ENCODE measurements around the gene ZKSCAN3.

The ZKSCAN3 gene

DNA sequence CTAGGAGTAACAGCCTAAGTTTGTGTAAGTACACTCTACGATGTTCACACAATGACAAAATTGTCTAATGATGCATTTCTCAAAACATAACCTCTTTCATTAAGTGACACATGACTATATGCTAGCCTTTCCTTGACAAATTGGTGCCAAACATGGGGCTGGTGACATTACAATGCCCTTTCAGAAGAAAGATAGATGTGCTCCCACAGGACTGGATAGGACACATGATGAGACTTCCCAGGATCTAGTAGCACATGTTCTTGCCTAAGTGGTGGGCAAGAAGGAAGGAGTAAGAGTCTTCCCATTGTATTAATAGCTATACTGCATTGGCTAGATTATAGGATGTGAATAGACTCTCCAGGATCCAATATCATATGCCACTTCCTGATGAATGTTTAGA, 21.5 kb downstream of the ZKSCAN3 start:
- TF ChIP-seq, protein P1, sequence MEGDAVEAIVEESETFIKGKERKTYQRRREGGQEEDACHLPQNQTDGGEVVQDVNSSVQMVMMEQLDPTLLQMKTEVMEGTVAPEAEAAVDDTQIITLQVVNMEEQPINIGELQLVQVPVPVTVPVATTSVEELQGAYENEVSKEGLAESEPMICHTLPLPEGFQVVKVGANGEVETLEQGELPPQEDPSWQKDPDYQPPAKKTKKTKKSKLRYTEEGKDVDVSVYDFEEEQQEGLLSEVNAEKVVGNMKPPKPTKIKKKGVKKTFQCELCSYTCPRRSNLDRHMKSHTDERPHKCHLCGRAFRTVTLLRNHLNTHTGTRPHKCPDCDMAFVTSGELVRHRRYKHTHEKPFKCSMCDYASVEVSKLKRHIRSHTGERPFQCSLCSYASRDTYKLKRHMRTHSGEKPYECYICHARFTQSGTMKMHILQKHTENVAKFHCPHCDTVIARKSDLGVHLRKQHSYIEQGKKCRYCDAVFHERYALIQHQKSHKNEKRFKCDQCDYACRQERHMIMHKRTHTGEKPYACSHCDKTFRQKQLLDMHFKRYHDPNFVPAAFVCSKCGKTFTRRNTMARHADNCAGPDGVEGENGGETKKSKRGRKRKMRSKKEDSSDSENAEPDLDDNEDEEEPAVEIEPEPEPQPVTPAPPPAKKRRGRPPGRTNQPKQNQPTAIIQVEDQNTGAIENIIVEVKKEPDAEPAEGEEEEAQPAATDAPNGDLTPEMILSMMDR (IDR thresholded peaks at IDR 0.05; ENCODE audit: control extremely low read depth, extremely low read depth, low read depth, missing control alignments) = no peak
- ChIA-PET CTCF (interaction anchor here (1.0 to 4.4 kb wide), 4 partner anchors 12 to 18 kb away, joined by 4 to 29 read pairs (median 14); no protein-coding TSS in a partner anchor), POLR2A (interaction anchor here (0.6 kb wide), 1 partner anchor 35 kb away, joined by 4 read pairs; the partner anchor contains the start of gene ZSCAN31)
- DNase-seq (ENCODE audit: extremely low spot score) = no peak

GRCh38 chr6:28371706-28372451, 22.1 kb downstream of the ZKSCAN3 start:
- ChIA-PET CTCF (interaction anchor here (1.0 to 4.4 kb wide), 4 partner anchors 11 to 19 kb away, joined by 4 to 29 read pairs (median 14); no protein-coding TSS in a partner anchor), POLR2A (interaction anchor here (0.6 to 0.7 kb wide), 2 partner anchors 10 to 36 kb away, joined by 3 to 4 read pairs; partner anchors contain the start of gene ZSCAN31)
- TF ChIP-seq, protein P1 (IDR thresholded peaks at IDR 0.05; ENCODE audit: control extremely low read depth, extremely low read depth, low read depth, missing control alignments) = no peak
- peak; percentile 52 for DNase-seq (ENCODE audit: extremely low spot score)

DNA sequence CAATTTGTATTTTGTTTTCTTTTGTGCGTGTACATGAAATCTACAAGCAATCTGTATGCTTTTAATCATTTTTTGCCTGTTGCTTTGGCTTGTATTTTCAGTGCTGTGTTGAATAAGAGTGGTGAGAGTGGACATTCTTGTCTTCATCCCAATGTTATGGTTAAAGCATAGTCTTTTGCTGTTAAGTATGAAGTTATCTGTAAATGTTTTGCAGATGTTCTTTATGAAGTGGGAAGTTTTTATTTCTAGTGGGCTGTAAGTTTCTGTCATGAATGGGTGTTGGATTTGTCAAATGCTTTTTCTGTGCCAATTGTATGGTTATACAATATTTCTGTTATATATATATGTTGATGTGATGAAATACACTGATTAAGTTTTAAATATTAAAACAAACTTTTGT, 24.2 kb downstream of the ZKSCAN3 start:
- POLR2A ChIA-PET = no interaction called here
- TF ChIP-seq, protein P1 (IDR thresholded peaks at IDR 0.05; ENCODE audit: control extremely low read depth, extremely low read depth, low read depth, missing control alignments) = no peak
- DNase-seq (ENCODE audit: extremely low spot score) = no peak
- CTCF ChIA-PET = interaction anchor here (4.4 kb wide), 1 partner anchor 18 kb away, joined by 29 read pairs; no protein-coding TSS in a partner anchor

DNA sequence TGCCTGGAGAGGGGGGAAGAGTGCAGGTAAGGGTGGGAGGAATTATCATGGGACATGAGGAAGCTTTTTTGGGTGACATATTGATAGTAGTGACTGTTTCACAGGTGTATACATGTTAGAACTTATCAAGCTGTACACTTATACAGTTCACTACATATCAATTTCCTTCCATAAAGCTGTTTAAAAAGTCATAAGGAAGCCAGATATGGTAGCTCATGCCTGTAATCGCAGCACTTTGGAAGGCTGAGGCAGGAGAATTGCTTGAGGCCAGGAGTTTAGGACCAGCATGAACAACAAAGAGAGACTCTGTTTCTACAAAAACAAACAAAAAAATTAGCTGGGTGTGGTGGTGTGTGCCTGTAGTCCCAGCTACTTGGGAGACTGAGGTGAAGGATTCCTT, 28.1 kb downstream of the ZKSCAN3 start:
- TF ChIP-seq, protein P1 (IDR thresholded peaks at IDR 0.05; ENCODE audit: control extremely low read depth, extremely low read depth, low read depth, missing control alignments) = no peak
- ChIA-PET CTCF (interaction anchor here (1.0 kb wide), 1 partner anchor 21 kb away, joined by 6 read pairs; no protein-coding TSS in a partner anchor), POLR2A (interaction anchor here (0.5 kb wide), 1 partner anchor 87 kb away, joined by 4 read pairs; no protein-coding TSS in a partner anchor)
- no peak for DNase-seq (ENCODE audit: extremely low spot score)

- ChIA-PET POLR2A (no interaction called here), CTCF (interaction anchor here (1.0 kb wide), 1 partner anchor 22 kb away, joined by 6 read pairs; no protein-coding TSS in a partner anchor)
- DNase-seq (ENCODE audit: extremely low spot score) = no peak
- TF ChIP-seq, protein P1 (IDR thresholded peaks at IDR 0.05; ENCODE audit: control extremely low read depth, extremely low read depth, low read depth, missing control alignments) = no peak
These were observed 28.9 kb downstream of the ZKSCAN3 start for GRCh38 chr6:28378644-28379043.

- CTCF ChIA-PET = interaction anchor here (1.2 to 1.3 kb wide), 2 partner anchors 9 to 25 kb away, joined by 3 to 6 read pairs; no protein-coding TSS in a partner anchor
- no peak for DNase-seq (ENCODE audit: extremely low spot score)
- POLR2A ChIA-PET = no interaction called here
- TF ChIP-seq, protein P1 (IDR thresholded peaks at IDR 0.05; ENCODE audit: control extremely low read depth, extremely low read depth, low read depth, missing control alignments) = no peak
These were observed 30.6 kb downstream of the ZKSCAN3 start for GRCh38 chr6:28380381-28380780.

All from GM10248 (cell line).